IPS DF 6.9 (cell line): ENCODE data around the gene GDPD5.

Experiments used
- DNase-seq: peaks from one replicate; pipeline ENCODE4 v3.0.0-alpha.2; 2013; ENCODE audit warnings: low read depth, low spot score
- H3K27ac ChIP-seq: one replicate; pipeline ENCODE4 v1.5.1; 2013; ENCODE audit warnings: low read length, control low read depth
- H3K27me3 ChIP-seq: 2 replicates; pipeline ENCODE4 v1.6.1; 2013; ENCODE audit warnings: mild to moderate bottlenecking, low read length; ENCODE audit not compliant: control insufficient read depth, insufficient read depth
- H3K36me3 ChIP-seq: 2 replicates; pipeline ENCODE4 v1.6.1; 2013; ENCODE audit warnings: low read length; ENCODE audit not compliant: control insufficient read depth, insufficient read depth
- H3K4me1 ChIP-seq: 2 replicates; pipeline ENCODE4 v1.6.1; 2013; ENCODE audit warnings: low read length; ENCODE audit not compliant: control insufficient read depth, insufficient read depth
- H3K4me3 ChIP-seq: 2 replicates; pipeline ENCODE4 v1.5.1; 2013; ENCODE audit warnings: mild to moderate bottlenecking, low read length
- H3K9me3 ChIP-seq: 2 replicates; pipeline ENCODE4 v1.6.1; 2013; ENCODE audit warnings: low read length, inconsistent platforms; ENCODE audit not compliant: control insufficient read depth, insufficient read depth
- WGBS: extraction: QIAGEN DNeasy Blood & Tissue Kit; methylation state at CpG from one replicate; pipeline ENCODE4 v1.1.7; 2013; ENCODE audit warnings: mixed read lengths, missing lambda C conversion rate; ENCODE audit not compliant: insufficient read length, insufficient coverage; 5-methylcytosine and 5-hydroxymethylcytosine counted together

The GDPD5 gene

DNA sequence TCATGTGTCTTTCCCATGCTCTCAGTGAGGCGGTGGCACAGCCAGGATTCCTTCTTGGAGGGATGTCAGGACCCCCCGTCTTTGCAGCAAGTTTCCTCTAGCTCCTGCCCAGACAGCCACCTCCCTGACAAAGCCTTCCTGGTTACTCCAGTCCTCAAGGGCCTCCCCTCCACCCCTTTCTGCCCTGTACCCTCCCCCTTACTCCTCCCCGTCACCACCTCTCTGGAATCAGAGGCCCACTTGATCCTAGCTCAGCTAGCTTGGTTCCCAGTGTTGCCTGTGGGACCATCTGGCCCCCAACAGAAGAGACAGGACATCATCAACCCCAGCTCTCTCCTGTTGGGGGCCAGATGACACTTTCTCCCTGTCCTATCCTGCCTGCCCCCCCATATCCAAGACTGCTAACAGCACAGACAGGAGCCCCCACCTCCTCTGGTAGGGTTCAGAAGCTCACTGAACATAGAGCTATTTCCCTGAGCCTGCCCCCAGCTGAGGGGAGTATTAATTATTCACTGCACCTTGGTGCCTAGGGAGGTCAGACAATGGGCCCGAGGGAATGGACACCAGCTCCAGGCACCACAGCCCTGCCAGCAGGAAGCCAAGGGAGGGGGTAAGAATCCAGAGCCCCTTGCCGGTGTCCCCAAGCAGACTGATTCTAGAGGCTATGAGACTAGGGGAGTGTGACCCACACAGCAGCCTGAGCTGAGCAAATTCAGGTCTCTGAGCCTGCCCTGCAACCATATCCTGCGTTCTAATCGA, 3.3 kb downstream of the GDPD5 start:
- no peaks in the 10 kb centered on the region for H3K9me3 ChIP-seq
- H3K27ac ChIP-seq = no peak overlapping the region
- WGBS = no CpG with 5 or more reads among the region's 7 CpGs
- H3K4me3 ChIP-seq = no peak overlapping the region
- no peaks in the 10 kb centered on the region for H3K36me3 ChIP-seq
- H3K4me1 ChIP-seq = no peaks in the 10 kb centered on the region; the same call in 1 of the 2 replicates
- no peak for DNase-seq
- peaks cover 13% of the 10 kb centered on the region for H3K27me3 ChIP-seq

DNA sequence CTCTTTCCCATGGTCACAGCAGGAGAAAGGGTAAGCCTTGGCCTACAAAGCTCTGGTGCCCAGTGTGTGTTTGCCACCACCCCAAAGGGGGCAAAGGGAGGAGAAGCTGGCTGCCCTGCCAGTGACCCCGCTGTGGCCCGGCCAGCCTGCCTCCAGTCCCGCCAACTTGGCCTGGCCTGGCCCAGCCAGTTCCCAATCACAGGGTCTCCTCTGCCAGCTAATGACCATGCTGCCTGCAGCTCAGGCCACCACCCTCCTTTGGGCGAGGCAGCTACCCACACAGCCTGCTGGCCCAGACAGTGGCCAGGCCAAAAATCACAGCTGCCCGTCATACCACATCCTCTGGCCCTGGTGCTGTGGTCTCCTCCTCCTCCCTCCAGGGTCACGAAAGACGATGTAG, 5.1 kb downstream of the GDPD5 start:
- H3K27ac ChIP-seq = no peak overlapping the region
- H3K36me3 ChIP-seq = no peaks in the 10 kb centered on the region
- H3K27me3 ChIP-seq = peaks cover 13% of the 10 kb centered on the region
- H3K4me3 ChIP-seq = no peak overlapping the region
- H3K9me3 ChIP-seq = no peaks in the 10 kb centered on the region
- no peaks in the 10 kb centered on the region; the same call in 1 of the 2 replicates for H3K4me1 ChIP-seq
- WGBS = no CpG with 5 or more reads among the region's 7 CpGs
- no peak for DNase-seq

DNA sequence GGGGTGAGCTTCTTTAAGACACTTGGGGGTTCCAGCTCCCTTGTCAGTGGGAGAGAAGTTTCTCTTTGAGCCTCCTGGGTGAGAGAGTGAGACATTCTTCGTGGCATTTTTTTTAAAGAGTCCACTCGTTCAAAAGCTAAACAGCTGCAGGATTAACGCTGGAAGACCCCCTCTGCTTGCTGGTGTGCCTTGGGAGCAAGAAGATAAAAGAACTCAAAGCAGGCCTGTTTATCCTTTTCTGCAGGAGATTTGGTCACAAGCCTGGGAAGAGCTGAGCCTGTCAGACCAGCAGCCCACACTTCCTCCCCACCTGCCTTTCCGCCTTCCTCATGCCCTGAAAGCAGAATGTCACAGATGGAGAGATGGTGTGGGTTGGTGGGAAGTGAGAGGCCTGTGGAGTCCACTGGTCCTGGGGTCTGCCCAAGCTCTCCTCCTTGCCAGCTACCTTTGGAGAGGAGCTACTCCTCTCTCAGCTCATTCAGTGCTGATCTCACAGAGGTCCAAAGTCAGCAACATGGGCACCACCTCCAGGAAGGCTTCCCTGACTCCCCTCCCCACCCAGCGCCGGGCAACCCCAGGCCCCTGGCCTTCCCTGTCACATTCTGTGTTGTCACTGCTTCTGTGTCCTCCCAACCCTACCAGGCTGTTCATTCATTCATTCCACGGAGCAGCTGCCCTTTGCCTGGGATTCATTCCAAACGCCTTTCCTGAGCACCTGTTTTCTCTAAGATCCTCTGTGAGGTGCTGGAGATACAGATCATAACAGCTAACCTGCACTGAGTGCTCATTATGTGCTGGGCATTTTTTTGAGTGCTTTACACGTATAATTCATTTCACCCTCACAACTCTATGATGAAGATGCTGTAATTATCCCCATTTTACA, 6.7 kb downstream of the GDPD5 start:
- WGBS = no CpG with 5 or more reads among the region's 9 CpGs
- Histone ChIP-seq H3K36me3 (no peaks in the 10 kb centered on the region), H3K27me3 (peaks cover 4% of the 10 kb centered on the region), H3K4me1 (no peaks in the 10 kb centered on the region; the same call in 1 of the 2 replicates), H3K4me3 (no peak overlapping the region), H3K9me3 (no peaks in the 10 kb centered on the region), H3K27ac (no peak overlapping the region)
- DNase-seq = no peak

DNA sequence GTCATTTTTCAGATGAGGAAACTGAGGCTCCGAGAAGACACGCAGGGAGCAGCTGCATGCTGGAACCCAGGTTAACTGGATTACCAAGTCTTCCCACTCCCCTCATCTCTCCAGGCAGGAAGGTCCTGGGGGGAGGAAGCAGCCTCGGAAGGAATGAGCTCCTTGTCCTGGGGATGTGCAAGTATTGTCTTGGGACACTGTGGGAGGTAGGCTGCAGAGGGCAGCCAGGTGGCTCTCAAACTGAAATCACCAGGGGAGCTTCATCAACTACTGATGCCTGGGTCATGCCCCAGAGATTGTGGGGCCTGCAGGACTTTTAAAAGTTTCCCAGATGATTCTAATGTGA, 7.6 kb downstream of the GDPD5 start:
- no peaks in the 10 kb centered on the region; the same call in 1 of the 2 replicates for H3K4me1 ChIP-seq

DNA sequence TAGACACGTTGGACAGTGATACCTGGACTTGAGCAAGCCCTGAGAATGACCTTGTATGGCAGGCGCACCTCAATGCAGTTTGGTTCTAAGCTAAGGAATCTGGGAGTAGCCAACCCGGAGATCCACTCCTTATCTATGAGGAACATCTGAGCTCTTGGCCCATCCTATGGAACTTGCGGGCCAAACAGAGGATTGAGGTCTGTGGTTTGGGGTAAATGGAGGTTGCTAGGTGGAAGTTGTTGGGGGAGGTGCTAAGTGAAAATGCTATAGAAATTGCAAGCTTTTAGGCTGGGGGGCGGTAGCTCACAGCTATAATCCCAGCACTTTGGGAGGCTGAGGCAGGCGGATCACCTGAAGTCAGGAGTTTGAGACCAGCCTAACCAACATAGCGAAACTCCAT, 8.9 kb downstream of the GDPD5 start:
- Histone ChIP-seq H3K36me3 (no peaks in the 10 kb centered on the region), H3K27ac (no peak overlapping the region), H3K9me3 (no peaks in the 10 kb centered on the region), H3K4me3 (no peak overlapping the region), H3K4me1 (no peaks in the 10 kb centered on the region; the same call in 1 of the 2 replicates), H3K27me3 (no peaks in the 10 kb centered on the region)
- DNase-seq = no peak
- no CpG with 5 or more reads among the region's 7 CpGs for WGBS

More for the DNA sequence above, 7.6 kb downstream of the GDPD5 start:
- H3K27ac ChIP-seq = no peak overlapping the region
- no peaks in the 10 kb centered on the region for H3K27me3 ChIP-seq
- H3K9me3 ChIP-seq = no peaks in the 10 kb centered on the region
- no peaks in the 10 kb centered on the region for H3K36me3 ChIP-seq
- H3K4me3 ChIP-seq = no peak overlapping the region
- no CpG with 5 or more reads among the region's 3 CpGs for WGBS
- DNase-seq = no peak

DNA sequence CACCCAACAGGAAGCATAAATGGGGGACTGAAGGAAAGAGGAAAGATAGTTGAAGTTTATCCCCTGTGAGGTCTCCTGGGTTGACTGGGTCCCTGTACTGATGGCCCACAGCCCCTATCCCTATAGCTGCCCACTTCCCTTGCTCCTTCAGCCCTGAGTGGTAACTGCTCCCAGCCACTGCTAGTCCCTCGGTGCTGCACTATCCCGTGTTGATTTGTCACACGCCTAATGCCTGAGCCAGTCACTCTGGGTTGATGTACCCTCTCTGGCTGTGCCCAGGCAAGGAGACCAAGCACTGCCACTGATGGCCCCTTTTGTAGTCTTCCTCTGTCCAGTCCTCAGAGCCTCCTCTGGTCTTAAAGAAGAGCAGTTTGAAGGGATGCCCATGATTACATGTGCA, 9.6 kb downstream of the GDPD5 start:
- no peaks in the 10 kb centered on the region for H3K36me3 ChIP-seq
- H3K9me3 ChIP-seq = no peaks in the 10 kb centered on the region
- no peak for DNase-seq
- no peaks in the 10 kb centered on the region for H3K27me3 ChIP-seq
- H3K4me3 ChIP-seq = no peak overlapping the region
- H3K27ac ChIP-seq = no peak overlapping the region
- H3K4me1 ChIP-seq = no peaks in the 10 kb centered on the region; the same call in 1 of the 2 replicates
- WGBS = no CpG with 5 or more reads among the region's 3 CpGs

DNA sequence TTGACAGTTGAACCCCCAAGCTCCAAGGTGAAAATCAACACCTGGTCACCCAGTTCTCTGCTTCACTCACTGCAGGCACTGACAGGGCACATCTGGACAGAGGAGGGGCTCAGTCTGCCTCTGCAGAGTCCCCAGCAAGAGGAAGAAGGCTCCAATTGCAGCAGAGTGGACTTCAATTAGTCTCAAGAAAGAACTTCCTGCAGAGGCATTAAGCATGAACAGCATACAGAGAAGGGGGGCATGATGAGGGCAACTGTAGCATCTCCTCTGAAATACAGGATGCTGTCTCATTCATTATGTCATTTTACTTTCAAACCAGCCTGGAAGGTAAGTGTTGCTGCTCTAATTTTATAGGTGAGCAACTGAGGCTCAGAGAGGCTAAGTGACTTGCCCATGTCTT, 11.1 kb downstream of the GDPD5 start:
- Histone ChIP-seq H3K4me1 (no peaks in the 10 kb centered on the region; the same call in 1 of the 2 replicates), H3K27ac (no peak overlapping the region), H3K36me3 (no peaks in the 10 kb centered on the region), H3K4me3 (no peak overlapping the region), H3K9me3 (no peaks in the 10 kb centered on the region), H3K27me3 (no peaks in the 10 kb centered on the region)
- DNase-seq = no peak

DNA sequence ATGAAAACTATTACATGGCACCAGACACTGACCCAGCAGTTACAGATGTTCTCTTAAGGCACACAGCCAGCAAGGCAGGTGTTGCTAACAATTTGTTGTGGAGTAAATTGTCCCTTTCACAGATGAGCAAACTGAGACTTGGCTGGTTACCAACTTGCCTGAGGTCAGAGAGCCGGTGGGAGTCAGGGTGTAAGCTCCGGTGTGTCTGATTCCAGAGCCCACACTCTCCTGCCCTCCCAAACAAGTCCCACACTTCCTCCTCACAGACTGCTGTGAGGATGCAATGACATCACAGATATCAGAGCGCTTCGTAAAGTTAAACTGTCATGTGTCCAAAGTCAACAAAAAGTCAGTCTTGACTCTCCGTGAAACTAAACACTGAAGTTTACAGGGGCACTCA, 12.5 kb downstream of the GDPD5 start:
- no peaks in the 10 kb centered on the region for H3K9me3 ChIP-seq

DNA sequence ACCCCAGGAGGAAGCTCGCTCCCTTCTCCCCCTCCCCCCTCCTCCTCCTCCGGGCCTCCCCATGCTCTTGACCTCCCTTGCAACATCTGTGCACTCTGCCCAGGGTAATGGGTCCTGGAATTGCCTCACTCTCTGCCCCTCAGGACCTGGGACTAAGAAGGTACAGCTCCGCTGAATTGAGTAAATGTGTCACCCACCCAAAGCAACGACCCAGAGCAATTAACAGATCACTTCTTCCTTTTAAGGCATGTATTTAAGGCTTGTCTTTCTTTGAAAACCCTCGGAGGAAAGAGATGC, 15.1 kb downstream of the GDPD5 start:
- no peak for DNase-seq
- H3K4me3 ChIP-seq = no peak overlapping the region
- H3K9me3 ChIP-seq = no peaks in the 10 kb centered on the region
- no peak overlapping the region for H3K27ac ChIP-seq
- no peaks in the 10 kb centered on the region; the same call in 1 of the 2 replicates for H3K36me3 ChIP-seq
- WGBS = no CpG with 5 or more reads among the region's 5 CpGs
- no peaks in the 10 kb centered on the region for H3K4me1 ChIP-seq
- no peaks in the 10 kb centered on the region for H3K27me3 ChIP-seq

More for the DNA sequence above, 12.5 kb downstream of the GDPD5 start:
- H3K4me3 ChIP-seq = no peak overlapping the region
- H3K27me3 ChIP-seq = no peaks in the 10 kb centered on the region
- no peaks in the 10 kb centered on the region; the same call in 1 of the 2 replicates for H3K4me1 ChIP-seq
- H3K27ac ChIP-seq = no peak overlapping the region
- DNase-seq = no peak
- WGBS = no CpG with 5 or more reads among the region's 5 CpGs
- no peaks in the 10 kb centered on the region for H3K36me3 ChIP-seq

DNA sequence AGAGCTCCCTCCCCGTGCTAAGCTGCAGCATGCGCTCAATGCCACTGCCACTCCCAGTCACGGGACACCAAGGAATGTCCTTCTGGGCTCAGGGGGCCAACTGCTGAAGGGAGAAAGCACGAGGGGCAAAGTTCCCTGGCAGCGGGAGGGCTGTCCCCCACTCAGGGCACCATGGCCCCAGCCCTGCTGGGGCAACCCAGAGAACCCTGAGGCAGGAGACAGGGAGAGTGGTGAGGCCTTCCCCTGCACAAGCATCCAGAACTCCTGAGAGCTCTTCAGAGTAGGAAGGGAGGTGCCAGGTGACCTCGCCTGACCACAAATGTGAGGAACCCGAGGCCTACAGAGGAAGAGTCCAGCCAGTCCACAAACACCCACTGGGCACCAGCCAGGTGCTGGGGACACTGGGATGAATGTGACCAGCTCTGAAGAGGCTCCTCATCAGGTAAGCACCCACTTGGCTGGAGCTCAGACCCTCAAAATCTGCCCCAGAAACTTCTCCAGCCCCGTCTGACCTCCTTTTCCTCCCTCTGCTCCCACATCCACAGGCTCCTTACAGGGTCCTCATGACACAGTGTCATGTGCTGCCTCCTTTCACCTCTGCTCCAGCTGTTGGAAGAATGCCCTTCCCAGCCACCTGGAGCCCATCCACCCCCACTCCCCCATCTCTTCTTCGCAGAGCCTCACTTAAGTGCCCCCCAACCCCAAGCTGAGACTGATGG, 15.6 kb downstream of the GDPD5 start:
- no peaks in the 10 kb centered on the region for H3K9me3 ChIP-seq
- no peak overlapping the region for H3K27ac ChIP-seq
- H3K4me1 ChIP-seq = no peaks in the 10 kb centered on the region
- WGBS = no CpG with 5 or more reads among the region's 9 CpGs
- DNase-seq = no peak
- H3K4me3 ChIP-seq = no peak overlapping the region
- H3K27me3 ChIP-seq = no peaks in the 10 kb centered on the region
- H3K36me3 ChIP-seq = no peaks in the 10 kb centered on the region; the same call in 1 of the 2 replicates
